Vein endothelial cell (primary cell): ENCODE data around the gene ENTREP3. TPM values are rescaled to one million over a fixed set of nuclear protein-coding genes. Genes with fewer than 3 reads are reported as not detected.

ENCODE experiments used
- total RNA-seq: library from RNA; depleted of rRNA; stranded (reverse); fragments of >200 nt; gene quantifications from 2 replicates; pipeline ENCODE4 v1.2.3, GENCODE V29; 2012

Gene ENTREP3, protein sequence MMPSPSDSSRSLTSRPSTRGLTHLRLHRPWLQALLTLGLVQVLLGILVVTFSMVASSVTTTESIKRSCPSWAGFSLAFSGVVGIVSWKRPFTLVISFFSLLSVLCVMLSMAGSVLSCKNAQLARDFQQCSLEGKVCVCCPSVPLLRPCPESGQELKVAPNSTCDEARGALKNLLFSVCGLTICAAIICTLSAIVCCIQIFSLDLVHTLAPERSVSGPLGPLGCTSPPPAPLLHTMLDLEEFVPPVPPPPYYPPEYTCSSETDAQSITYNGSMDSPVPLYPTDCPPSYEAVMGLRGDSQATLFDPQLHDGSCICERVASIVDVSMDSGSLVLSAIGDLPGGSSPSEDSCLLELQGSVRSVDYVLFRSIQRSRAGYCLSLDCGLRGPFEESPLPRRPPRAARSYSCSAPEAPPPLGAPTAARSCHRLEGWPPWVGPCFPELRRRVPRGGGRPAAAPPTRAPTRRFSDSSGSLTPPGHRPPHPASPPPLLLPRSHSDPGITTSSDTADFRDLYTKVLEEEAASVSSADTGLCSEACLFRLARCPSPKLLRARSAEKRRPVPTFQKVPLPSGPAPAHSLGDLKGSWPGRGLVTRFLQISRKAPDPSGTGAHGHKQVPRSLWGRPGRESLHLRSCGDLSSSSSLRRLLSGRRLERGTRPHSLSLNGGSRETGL
- total RNA-seq: 8.2 and 9.5 TPM in 2 replicates

DNA sequence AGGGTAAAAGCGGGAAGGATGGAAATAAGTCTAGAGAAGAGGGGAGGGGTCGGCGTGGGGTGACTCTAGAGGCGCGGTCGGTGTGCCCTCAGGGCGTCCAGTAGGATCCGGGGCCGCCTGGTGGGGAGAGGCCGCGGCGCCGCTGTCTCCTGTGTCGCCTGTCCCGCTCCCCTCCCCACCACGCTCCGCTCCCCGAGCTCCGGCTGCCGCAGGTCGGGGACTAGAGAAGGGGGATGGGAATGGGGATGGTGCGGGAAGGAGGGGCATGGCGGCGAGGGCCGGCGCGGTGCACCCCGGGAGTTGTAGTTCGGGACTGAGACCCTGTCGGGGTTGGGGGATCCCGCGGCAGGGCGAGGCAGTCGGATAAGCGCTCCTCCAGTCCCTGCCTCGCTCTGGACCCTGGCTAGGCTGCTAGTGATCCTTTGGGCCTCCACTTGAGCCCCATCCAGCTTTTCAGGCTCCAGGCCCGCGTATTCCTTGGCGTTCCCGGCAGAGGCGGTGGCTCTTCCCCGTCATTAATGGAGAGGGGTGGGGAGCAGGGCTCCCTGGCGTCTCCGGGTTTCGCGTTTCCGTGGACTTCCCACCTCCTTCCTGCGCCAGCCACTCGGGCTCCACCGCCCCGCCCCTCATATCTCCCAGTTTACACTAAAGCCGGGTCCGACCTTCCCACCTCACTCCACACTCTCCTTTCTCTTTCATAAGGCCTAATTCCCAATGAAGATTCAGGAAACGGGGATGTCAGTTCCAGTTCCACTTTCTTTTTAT is at the start of gene ENTREP3:
TSS of gene ENTREP3 (minus strand) at position 241 of the 765 bp plus-strand sequence. CDS start 606 bp downstream, outside the sequence.

DNA sequence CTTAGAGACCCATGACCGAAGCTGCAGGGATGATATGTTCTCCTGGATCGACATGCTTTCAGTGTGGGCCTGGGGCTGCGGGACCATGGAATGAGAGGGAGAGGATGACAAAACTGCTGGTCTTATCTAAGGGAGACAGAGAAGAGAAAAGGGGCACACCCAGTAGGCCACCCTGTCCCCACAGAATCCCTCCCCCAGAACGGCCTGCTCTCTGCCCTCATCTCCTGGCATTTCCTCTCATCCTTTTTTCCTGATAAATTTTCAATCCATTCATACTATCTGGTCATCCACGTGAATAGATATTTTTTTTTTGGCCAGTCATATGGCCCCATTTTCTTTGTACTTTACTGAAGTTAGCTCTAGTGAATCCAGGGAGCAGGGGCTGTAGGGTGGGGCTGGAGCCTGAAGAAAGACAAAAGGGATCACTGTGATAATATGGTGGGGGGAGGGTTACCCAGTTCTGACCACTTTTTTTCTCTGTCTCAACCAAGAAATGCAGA is 46.1 kb upstream of the ENTREP3 start, which contains the start of gene PKLR:
TSS of gene PKLR (minus strand) at position 97 of the 500 bp plus-strand sequence. CDS start at position 54, 43 bp downstream.

DNA sequence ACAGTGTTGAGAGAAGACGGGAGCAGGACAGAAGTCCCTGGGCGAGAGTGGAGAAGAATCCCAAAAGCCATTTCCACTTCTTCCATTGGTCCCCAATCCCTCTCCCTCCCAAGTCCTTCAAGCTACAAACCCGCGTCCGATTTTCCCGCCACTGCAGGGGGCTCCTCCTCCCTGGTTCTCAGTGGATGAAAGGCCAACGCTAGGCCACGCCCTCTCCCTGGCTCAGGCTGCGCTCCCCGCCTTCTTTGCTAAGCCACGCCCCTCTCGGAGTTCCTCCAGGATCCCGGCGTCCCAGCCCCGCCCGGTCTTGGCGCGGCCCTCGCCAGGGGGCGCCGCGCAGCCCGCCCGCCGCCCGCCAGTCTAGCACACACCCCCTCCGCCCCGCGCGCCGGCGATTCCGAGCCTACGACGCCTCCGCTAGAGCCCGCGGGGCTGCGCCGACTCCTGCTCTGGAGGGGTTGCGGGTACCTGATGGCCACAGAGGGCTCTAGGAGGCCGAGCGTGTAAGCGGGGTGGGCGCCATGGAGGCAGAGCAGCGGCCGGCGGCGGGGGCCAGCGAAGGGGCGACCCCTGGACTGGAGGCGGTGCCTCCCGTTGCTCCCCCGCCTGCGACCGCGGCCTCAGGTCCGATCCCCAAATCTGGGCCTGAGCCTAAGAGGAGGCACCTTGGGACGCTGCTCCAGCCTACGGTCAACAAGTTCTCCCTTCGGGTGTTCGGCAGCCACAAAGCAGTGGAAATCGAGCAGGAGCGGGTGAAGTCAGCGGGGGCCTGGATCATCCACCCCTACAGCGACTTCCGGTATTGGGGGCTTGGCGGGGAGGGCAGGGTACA is 22.0 kb upstream of the ENTREP3 start, which contains the start of gene HCN3:
TSS of gene HCN3 (plus strand) at position 394 of the 832 bp plus-strand sequence. CDS start at position 522, 128 bp downstream.

DNA sequence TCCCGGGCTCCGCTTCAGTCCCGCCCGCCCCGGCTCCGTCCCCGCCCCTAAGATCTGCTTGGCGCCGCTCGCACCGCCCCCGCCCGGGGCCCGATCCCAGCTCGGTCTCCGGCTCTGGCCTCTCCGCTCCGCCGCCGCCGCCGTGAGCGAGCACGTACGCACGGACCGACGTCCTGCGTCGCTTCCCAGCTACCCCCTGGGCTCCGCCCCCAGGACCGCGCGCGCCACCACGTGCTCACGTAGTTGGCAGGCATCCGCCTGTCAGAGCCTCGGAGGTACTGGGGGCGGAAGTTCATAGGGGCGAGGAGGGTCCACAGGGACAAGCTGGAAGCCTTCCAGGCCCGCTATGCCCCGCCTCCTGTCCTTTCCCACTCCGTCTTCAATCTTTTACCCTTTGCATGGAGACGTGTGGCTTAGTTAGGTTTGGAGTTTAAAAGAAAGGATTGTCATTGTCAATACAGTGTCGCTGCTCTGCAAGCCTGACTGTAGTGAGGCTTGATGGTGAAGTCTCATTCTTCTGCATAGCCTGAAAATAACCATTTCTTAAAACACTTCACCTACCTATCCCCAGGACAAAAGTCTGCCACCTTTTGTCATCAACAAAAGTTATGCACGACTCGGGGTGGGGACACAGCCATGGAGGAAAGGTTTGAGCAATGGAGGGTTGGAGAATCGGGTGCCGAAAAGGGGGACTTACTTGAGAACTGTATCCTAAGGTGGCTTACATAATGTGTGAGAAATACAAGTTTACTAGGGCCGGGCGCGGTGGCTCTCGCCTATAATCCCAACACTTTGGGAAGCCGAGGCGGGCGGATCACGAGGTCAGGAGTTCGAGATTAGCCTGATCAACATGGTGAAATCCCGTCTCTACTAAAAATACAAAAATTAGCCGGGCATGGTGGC is 18.3 kb upstream of the ENTREP3 start, which contains the start of gene CLK2:
TSS of gene CLK2 (minus strand) at position 162 of the 903 bp plus-strand sequence. CDS start 2,527 bp downstream, outside the sequence.

DNA sequence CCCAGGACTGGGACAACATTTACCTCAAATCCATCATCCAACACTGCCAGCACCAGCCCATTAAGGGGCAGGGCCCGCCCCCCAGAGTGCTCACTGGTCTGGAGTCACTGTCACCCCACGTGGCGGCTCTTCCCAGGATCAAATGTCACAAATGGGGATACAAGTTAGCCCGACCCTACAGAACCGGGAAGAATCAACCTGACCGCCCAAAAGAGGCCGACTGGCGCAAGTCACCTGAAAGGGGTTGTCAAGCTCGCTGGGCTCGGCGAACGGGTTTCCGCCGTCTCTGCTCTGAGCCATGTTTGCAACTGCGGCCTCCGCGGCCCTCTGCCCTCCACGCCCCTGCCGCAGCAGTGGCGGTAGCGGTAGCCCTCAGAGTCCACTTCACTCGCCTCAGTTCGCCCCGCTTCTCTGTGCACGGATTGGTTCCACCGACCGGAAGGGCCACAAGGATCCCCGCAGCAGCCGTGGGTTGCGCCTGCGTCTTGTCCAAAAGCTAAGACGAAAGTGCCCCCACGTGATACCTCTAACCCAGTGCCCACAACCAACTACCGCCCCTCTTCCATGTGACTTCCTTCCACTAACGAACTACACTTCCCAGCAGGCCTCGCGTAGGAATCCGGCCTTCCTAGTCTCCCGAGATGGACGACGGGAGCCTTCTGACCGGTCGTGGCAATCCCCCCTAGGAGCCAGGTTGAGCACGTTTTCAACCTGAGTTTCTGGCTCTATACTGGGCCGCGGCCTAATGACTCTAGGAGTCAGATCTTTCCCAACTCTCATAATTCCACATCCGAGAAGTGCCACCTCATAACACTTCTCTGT is 6.8 kb upstream of the ENTREP3 start, which contains the start of gene SCAMP3:
TSS of gene SCAMP3 (minus strand) at position 509 of the 822 bp plus-strand sequence. CDS start at position 300, 209 bp downstream.

DNA sequence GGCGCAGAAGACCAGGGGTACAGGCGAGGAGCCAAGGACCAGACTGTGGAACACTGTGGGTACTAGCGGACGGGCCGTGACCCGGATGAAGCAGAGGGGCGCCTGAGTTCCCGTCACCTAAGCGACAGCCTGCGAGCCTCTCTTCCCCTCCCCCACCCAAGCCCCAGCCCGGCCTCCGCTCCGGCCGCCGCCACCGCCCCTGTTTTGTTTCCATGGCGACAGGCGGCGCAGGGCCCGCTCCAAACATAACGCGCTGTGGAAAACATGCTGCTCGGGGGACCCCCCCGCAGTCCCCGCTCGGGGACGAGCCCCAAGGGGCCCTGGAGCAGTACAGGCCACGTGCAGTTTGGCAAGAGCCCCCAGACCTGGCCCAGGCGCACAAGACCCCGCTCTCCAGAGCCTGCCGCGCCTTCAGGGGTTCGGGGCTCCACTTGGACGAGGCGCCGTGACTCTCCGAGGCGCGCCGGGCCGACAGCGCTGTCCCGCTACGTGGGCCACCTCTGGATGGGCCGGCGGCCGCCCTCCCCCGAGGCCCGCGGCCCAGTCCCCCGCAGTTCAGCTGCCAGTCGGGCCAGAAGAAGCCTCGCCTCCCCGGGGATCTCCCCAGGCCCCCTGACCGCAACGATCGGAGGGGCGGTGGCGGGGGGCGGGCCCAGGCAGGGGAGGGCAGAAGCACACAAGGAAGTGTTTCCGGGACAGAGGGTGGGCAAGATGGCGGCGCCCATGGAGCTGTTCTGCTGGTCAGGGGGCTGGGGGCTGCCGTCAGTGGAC is 46.6 kb downstream of the ENTREP3 start, which contains the start of gene MTX1:
TSS of gene MTX1 (plus strand) at position 155 of the 771 bp plus-strand sequence. CDS start at position 265, 110 bp downstream.

DNA sequence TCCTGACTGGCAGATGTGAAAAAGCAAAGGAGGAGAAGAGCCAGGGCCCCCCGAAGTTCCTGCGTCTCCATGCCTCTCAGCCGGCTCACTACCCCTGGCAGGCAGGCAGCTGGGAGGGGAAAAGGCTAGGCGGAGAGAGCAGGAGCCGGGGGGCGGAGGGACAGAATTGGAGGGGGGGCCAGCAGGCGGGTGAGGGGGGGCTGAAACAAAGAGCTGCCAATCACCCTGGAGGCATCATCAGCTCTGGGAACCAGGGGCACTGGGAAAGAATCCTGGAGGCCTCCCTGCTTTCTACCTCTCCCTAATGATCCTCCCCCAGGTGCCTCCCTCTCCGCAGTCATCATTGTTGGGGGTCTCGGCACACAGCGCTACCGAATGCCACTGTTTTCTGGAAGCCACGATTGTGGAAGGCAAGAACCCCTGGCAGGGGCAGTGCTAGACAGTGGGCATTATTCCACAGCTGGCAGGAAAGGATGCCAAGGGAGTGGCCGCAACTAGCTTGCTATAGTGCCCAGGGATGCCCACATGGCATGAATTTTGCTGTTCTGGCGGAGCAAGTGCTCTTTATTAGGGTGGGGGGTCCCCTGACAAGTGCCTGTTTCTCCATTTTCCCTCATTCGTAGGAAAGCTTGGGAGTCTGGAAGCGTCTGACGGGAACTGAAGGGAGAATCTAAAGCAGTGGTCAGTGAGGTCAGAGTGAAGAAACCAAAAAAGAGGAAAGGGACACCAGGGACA is 47.3 kb downstream of the ENTREP3 start, which contains the start of gene THBS3:
TSS of gene THBS3 (minus strand) at position 92 of the 735 bp plus-strand sequence. CDS start at position 71, 21 bp downstream.

Other genes with a start within 250 kb of the ENTREP3 start
- not detected in 2 replicates for gene DCST2, start 221.7 kb downstream of the ENTREP3 start, total RNA-seq
- gene DCST1, start 221.7 kb downstream of the ENTREP3 start, total RNA-seq: not detected in 2 replicates
- 508 and 513 TPM in 2 replicates for gene ADAM15, start 204.2 kb downstream of the ENTREP3 start, total RNA-seq
- 11.7 and 12.7 TPM in 2 replicates for gene EFNA4, start 191.7 kb downstream of the ENTREP3 start, total RNA-seq
- 1.6 and 3.6 TPM in 2 replicates for gene EFNA3, start 176.6 kb downstream of the ENTREP3 start, total RNA-seq
- 84.4 and 125 TPM in 2 replicates for gene EFNA1, start 127.6 kb downstream of the ENTREP3 start, total RNA-seq
- gene SLC50A1, start 119.6 kb downstream of the ENTREP3 start, total RNA-seq: 28.1 and 31.6 TPM in 2 replicates
- gene DPM3, start 115.0 kb downstream of the ENTREP3 start, total RNA-seq: 42.5 and 53.3 TPM in 2 replicates
- 81.0 and 141 TPM in 2 replicates for gene KRTCAP2, start 82.2 kb downstream of the ENTREP3 start, total RNA-seq
- 6.9 and 12.0 TPM in 2 replicates for gene TRIM46, start 81.6 kb downstream of the ENTREP3 start, total RNA-seq
- 15.8 and 16.7 TPM in 2 replicates for gene THBS3, start 47.6 kb downstream of the ENTREP3 start, total RNA-seq
- gene MTX1, start 46.8 kb downstream of the ENTREP3 start, total RNA-seq: 42.1 and 44.7 TPM in 2 replicates
- 43.1 and 51.0 TPM in 2 replicates for gene SCAMP3, start 6.9 kb upstream of the ENTREP3 start, total RNA-seq
- gene CLK2, start 18.0 kb upstream of the ENTREP3 start, total RNA-seq: 27.3 and 27.4 TPM in 2 replicates
- gene HCN3, start 22.0 kb upstream of the ENTREP3 start, total RNA-seq: 0.65 and 1.3 TPM in 2 replicates
- gene PKLR, start 46.0 kb upstream of the ENTREP3 start, total RNA-seq: not detected in 2 replicates
- gene FDPS, start 53.4 kb upstream of the ENTREP3 start, total RNA-seq: 260 and 393 TPM in 2 replicates
- 18.6 and 19.2 TPM in 2 replicates for gene RUSC1, start 65.4 kb upstream of the ENTREP3 start, total RNA-seq